Gastrocnemius medialis (tissue), 4 donors: ENCODE data around the gene TNRC18. TPM values are rescaled to one million over a fixed set of nuclear protein-coding genes. Genes with fewer than 3 reads are reported as not detected.
"Not testable (repeated sequence)": the region's sequence is repeated elsewhere in the genome, so short reads cannot be mapped to it uniquely, and the experiment has no call there.

Experiments used
- ATAC-seq, 2 donors: fragments of 150-250 bp; one replicate each; pipeline ENCODE4 v1.9.1; 2016
- DNase-seq, 2 donors: peaks; one replicate each; pipeline ENCODE4 v3.0.0-alpha.2; 2019
- H3K27ac ChIP-seq, 4 donors: fragments of 200-600 bp; sonication (generic); 1 replicate in 1 of 4; 2 replicates in 3 of 4; pipeline ENCODE4 v1.5.1; 2016 to 2018; ENCODE audit warnings: mild to moderate bottlenecking in 2 of 4, moderate library complexity in 1 of 4
- H3K27me3 ChIP-seq, 3 donors: fragments of 200-600 bp; sonication (generic) in 2 of 3; 1 replicate in 1 of 3; 2 replicates in 2 of 3; pipeline versions ENCODE4 v1.5.1 to v1.6.0; 2016 to 2019; ENCODE audit warnings: mild to moderate bottlenecking in 1 of 3, moderate library complexity in 1 of 3
- H3K36me3 ChIP-seq, 2 donors: fragments of 200-600 bp; sonication (generic) in 1 of 2; one replicate each; pipeline ENCODE4 v1.5.1; 2017 to 2018
- H3K4me1 ChIP-seq, 2 donors: fragments of 200-600 bp; sonication (generic) in 1 of 2; one replicate each; pipeline ENCODE4 v1.5.1; 2016 to 2017; ENCODE audit warnings: mild to moderate bottlenecking in 2 of 2
- H3K4me3 ChIP-seq, 4 donors: fragments of 200-600 bp; sonication (generic) in 3 of 4; 1 replicate in 1 of 4; 2 replicates in 3 of 4; pipeline ENCODE4 v1.5.1; 2016 to 2019; ENCODE audit warnings: mild to moderate bottlenecking in 2 of 4
- H3K9me3 ChIP-seq, 3 donors: fragments of 200-600 bp; sonication (generic) in 2 of 3; 1 replicate in 1 of 3; 2 replicates in 2 of 3; pipeline ENCODE4 v1.5.1; 2016 to 2019
- POLR2A ChIP-seq, 2 donors: fragments of 450-650 bp; IDR thresholded peaks; one replicate each; pipeline ENCODE4 v1.6.1; 2017; ENCODE audit warnings: antibody characterized with exemption in 2 of 2, mild to moderate bottlenecking in 2 of 2, moderate library complexity in 2 of 2
- in situ Hi-C, 4 donors: fragments of 200-750 bp; cut with MboI; loops; one replicate each; pipeline versions ENCODE4 v1.15.0 to v1.8.0; 2017; ENCODE audit warnings: low sequenced_read_pairs in 4 of 4
- intact Hi-C: fragments of 100-400 bp; cut with DNase I; formaldehyde crosslinking; loops from one replicate; pipeline ENCODE4 v1.15.1; 2023; ENCODE audit warnings: low total_unique reads
- total RNA-seq, 4 donors: library from RNA; depleted of rRNA; stranded (reverse); fragments of >200 nt; gene quantifications; one replicate each; pipeline versions ENCODE4 v1.1.0 to v1.2.3, GENCODE V29; 2016
- TF ChIP-seq, protein P1 (sequence below), 5 experiments: fragments of 450-650 bp in 3 of 5; fragments of 200-600 bp in 2 of 5; sonication (generic) in 2 of 5; IDR thresholded peaks in 4 of 5; conservative IDR thresholded peaks in 1 of 5; 1 replicate in 4 of 5; 2 replicates in 1 of 5; pipeline ENCODE4 v1.5.1; 2016 to 2019; ENCODE audit warnings: antibody characterized with exemption in 5 of 5, mild to moderate bottlenecking in 3 of 5, moderate library complexity in 3 of 5

TNRC18 gene
- total RNA-seq, 4 donors from 2014 or later: 8.7 to 31.2 (median 20.5) TPM

DNA sequence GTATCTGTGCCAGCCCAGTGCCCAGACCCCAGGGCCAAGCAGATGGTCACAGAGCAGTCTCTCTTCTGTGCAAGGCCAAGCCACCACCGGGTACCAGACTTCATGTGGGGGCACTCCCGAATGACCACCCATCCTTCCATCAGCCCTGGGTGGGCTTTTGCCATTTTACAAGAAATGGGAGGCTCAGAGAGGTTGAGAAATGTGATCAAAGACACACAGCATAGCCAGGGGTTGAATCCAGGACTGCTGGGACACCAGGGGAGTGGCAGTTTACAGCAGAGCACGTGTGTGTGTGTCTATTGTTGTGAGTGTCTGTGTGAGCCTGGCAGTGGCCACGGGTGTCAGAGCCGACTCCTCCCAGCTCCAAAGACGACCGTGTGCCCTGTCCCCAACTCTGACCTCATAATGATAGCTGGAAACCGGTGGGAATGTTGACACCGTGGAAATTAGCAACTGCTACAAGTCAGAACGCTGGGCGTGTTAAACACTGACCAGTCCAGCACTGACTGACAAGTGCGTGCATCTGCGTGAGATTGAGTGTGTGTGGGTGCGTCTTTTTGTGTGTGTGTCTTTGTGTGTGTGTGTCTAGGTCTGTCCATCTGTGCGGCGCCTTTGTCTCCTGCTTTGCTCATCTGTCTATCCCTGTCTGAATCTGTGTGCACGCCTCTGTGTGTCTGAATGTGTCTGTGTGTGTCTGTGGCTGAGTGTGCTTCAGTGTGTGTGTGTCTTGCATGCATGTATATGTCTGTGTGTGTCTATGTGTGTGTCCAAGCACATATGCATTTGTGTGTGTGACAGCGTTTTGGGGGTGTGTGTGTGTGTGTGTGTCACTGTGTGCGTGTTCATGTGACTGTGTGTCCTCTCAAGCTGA is 158.1 kb downstream of the TNRC18 start:
- intact Hi-C loops (no loop called here), in situ Hi-C loops (no loop called here)
- H3K4me1 ChIP-seq: no peaks in the 10 kb centered on the region
- no peak for ATAC-seq
- no peak for DNase-seq
- H3K27ac ChIP-seq: no peak overlapping the region
- H3K36me3 ChIP-seq: no peaks in the 10 kb centered on the region
- H3K4me3 ChIP-seq: no peak overlapping the region
- H3K9me3 ChIP-seq: no peaks in the 10 kb centered on the region
- TF ChIP-seq, protein P1, sequence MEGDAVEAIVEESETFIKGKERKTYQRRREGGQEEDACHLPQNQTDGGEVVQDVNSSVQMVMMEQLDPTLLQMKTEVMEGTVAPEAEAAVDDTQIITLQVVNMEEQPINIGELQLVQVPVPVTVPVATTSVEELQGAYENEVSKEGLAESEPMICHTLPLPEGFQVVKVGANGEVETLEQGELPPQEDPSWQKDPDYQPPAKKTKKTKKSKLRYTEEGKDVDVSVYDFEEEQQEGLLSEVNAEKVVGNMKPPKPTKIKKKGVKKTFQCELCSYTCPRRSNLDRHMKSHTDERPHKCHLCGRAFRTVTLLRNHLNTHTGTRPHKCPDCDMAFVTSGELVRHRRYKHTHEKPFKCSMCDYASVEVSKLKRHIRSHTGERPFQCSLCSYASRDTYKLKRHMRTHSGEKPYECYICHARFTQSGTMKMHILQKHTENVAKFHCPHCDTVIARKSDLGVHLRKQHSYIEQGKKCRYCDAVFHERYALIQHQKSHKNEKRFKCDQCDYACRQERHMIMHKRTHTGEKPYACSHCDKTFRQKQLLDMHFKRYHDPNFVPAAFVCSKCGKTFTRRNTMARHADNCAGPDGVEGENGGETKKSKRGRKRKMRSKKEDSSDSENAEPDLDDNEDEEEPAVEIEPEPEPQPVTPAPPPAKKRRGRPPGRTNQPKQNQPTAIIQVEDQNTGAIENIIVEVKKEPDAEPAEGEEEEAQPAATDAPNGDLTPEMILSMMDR (IDR thresholded peaks at IDR 0.05 in 4 of 5, conservative IDR thresholded peaks at IDR 0.05 in 1 of 5): no peak
- no peak for TF ChIP-seq POLR2A (IDR thresholded peaks at IDR 0.05)
- H3K27me3 ChIP-seq: no peaks in the 10 kb centered on the region

DNA sequence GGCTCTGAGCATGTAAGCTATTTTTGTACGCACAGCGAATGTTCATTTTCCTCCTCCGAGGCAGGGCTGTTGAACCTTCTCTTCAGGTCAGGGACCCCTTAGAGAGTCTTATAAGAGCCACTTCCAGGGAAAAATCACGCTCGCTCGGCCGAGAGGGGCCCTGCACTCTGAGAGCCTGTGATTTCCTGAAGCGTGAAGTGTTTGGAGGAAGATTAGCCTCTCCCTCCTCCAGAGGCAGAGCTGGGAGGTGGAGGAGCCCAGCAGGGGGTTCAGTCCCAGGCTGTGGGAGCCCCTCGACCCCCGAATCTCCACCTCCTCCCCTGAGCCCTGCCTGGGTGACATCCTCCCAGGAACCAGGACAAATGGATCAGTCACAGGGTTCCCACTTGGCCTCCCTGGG is 160.6 kb downstream of the TNRC18 start:
- H3K27ac ChIP-seq, H3K36me3 ChIP-seq, intact Hi-C loops, H3K4me1 ChIP-seq, H3K4me3 ChIP-seq, H3K9me3 ChIP-seq, H3K27me3 ChIP-seq, ATAC-seq, DNase-seq, in situ Hi-C loops: not testable (repeated sequence)

DNA sequence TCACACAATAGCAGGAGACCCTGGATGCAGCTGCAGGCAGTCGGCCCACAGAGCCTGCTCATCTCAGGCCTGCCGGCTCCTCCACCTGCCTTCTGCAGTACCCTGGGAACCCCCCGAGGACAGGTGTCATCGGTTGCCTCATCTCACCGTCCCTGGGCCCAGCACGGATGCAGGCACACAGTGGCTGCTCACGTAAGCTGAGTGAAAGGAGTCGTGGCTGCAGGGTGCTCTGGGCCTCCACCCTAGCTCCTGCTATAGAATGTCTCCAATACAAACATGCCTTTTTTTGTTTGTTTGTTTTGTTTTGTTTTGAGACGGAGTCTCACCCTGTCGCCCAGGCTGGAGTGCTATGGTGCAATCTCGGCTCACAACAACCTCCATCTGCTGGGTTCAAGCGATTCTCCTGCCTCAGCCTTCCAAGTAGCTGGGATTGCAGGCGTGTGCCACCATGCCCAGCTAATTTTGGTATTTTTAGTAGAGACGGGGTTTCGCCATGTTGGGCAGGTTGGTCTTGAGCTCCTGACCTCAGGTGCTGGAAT is 163.0 kb downstream of the TNRC18 start:
- H3K27ac ChIP-seq, ATAC-seq, H3K9me3 ChIP-seq, intact Hi-C loops, H3K4me3 ChIP-seq, DNase-seq, H3K4me1 ChIP-seq, H3K36me3 ChIP-seq, H3K27me3 ChIP-seq, in situ Hi-C loops: not testable (repeated sequence)

Other genes starting within 250 kb of the TNRC18 start
- gene WIPI2, start 233.6 kb downstream of the TNRC18 start, total RNA-seq: 10 to 100 TPM; 37.7 to 69.2 (median 41.3) TPM
- 1 to 10 TPM; 1.7 to 5.4 (median 3.6) TPM for gene SLC29A4, start 140.9 kb downstream of the TNRC18 start, total RNA-seq
- 10 to 100 TPM in 2 of 4 donors, 1 to 10 TPM in 2; 6.9 to 11.4 (median 10.6) TPM for gene FBXL18, start 90.0 kb upstream of the TNRC18 start, total RNA-seq
- gene ACTB, start 106.8 kb upstream of the TNRC18 start, total RNA-seq: 100 to 1,000 TPM; 174 to 628 (median 303) TPM
- 1 to 10 TPM; 1.6 to 4.7 (median 2.9) TPM for gene FSCN1, start 169.0 kb upstream of the TNRC18 start, total RNA-seq